ENCODE results near the gene SNX9. TPM values are rescaled to one million over a fixed set of nuclear protein-coding genes. Genes with fewer than 3 reads are reported as not detected.
"Not testable (repeated sequence)": the region's sequence is repeated elsewhere in the genome, so short reads cannot be mapped to it uniquely, and the experiment has no call there.

The SNX9 gene
- total RNA-seq, 1 experiment from 2014 or later: 32.8 TPM

GRCh38 chr6:157965387-157965786 is 142.3 kb downstream of the SNX9 start:
- Histone ChIP-seq H3K9me3 (replicated peaks) (no peaks in the 10 kb centered on the region), H3K27me3 (replicated peaks) (no peaks in the 10 kb centered on the region), H3K27ac (no peak overlapping the region), H3K36me3 (no peaks in the 10 kb centered on the region), H3K4me3 (no peak overlapping the region), H3K4me1 (replicated peaks) (peaks cover 7% of the 10 kb centered on the region; the same call in 1 of the 2 replicates)
- no peak for DNase-seq (ENCODE audit: low read depth in 1 of 2, low spot score in 2 of 2)

- DNase-seq (ENCODE audit: low read depth in 1 of 2, low spot score in 2 of 2): no peak
- Histone ChIP-seq H3K4me3 (no peak overlapping the region), H3K27me3 (replicated peaks) (no peaks in the 10 kb centered on the region), H3K27ac (no peak overlapping the region), H3K9me3 (replicated peaks) (no peaks in the 10 kb centered on the region), H3K4me1 (replicated peaks) (peaks cover 7% of the 10 kb centered on the region; the same call in 1 of the 2 replicates), H3K36me3 (no peaks in the 10 kb centered on the region)
Measured at GRCh38 chr6:157966589-157966977, 143.5 kb downstream of the SNX9 start.

- H3K27ac ChIP-seq: no peak overlapping the region
- H3K4me1 ChIP-seq (replicated peaks): peaks cover 7% of the 10 kb centered on the region; the same call in 1 of the 2 replicates
- H3K9me3 ChIP-seq (replicated peaks): no peaks in the 10 kb centered on the region
- H3K4me3 ChIP-seq: no peak overlapping the region
- no peaks in the 10 kb centered on the region for H3K36me3 ChIP-seq
- no peak for DNase-seq (ENCODE audit: low read depth in 1 of 2, low spot score in 2 of 2)
- H3K27me3 ChIP-seq (replicated peaks): no peaks in the 10 kb centered on the region
Measured at GRCh38 chr6:157967020-157967419, 144.0 kb downstream of the SNX9 start.

GRCh38 chr6:157967486-157967885 is 144.4 kb downstream of the SNX9 start:
- H3K9me3 ChIP-seq (replicated peaks): no peaks in the 10 kb centered on the region
- no peak for DNase-seq (ENCODE audit: low read depth in 1 of 2, low spot score in 2 of 2)
- H3K4me3 ChIP-seq: no peak overlapping the region
- H3K27me3 ChIP-seq (replicated peaks): no peaks in the 10 kb centered on the region
- H3K27ac ChIP-seq: no peak overlapping the region
- H3K4me1 ChIP-seq (replicated peaks): peaks cover 7% of the 10 kb centered on the region; the same call in 1 of the 2 replicates
- no peaks in the 10 kb centered on the region for H3K36me3 ChIP-seq

- H3K4me1 ChIP-seq (replicated peaks): peaks cover 18% of the 10 kb centered on the region
- H3K27ac ChIP-seq; H3K9me3 ChIP-seq (replicated peaks); H3K4me3 ChIP-seq; H3K36me3 ChIP-seq; H3K27me3 ChIP-seq (replicated peaks); DNase-seq (ENCODE audit: low read depth in 1 of 2, low spot score in 2 of 2): not testable (repeated sequence)
Measured at GRCh38 chr6:157972177-157972576, 149.1 kb downstream of the SNX9 start.

GRCh38 chr6:157974341-157974894 is 151.4 kb downstream of the SNX9 start:
- Histone ChIP-seq H3K4me3 (no peak overlapping the region), H3K9me3 (replicated peaks) (no peaks in the 10 kb centered on the region), H3K27ac (peak overlapping the region; percentile 37; the same call in 1 of the 2 replicates), H3K4me1 (replicated peaks) (peaks cover 11% of the 10 kb centered on the region), H3K36me3 (no peaks in the 10 kb centered on the region), H3K27me3 (replicated peaks) (no peaks in the 10 kb centered on the region)
- peak; percentile 45 to 60 for DNase-seq (ENCODE audit: low read depth in 1 of 2, low spot score in 2 of 2)

GRCh38 chr6:157974967-157975366 is 151.9 kb downstream of the SNX9 start:
- no peak overlapping the region for H3K4me3 ChIP-seq
- H3K36me3 ChIP-seq: no peaks in the 10 kb centered on the region
- H3K4me1 ChIP-seq (replicated peaks): peaks cover 11% of the 10 kb centered on the region
- H3K27me3 ChIP-seq (replicated peaks): no peaks in the 10 kb centered on the region
- H3K9me3 ChIP-seq (replicated peaks): no peaks in the 10 kb centered on the region
- H3K27ac ChIP-seq: peak overlapping the region; percentile 37; the same call in 1 of the 2 replicates
- DNase-seq (ENCODE audit: low read depth in 1 of 2, low spot score in 2 of 2): no peak

- H3K27me3 ChIP-seq (replicated peaks): no peaks in the 10 kb centered on the region
- DNase-seq (ENCODE audit: low read depth in 1 of 2, low spot score in 2 of 2): no peak
- no peak overlapping the region for H3K27ac ChIP-seq
- no peaks in the 10 kb centered on the region for H3K36me3 ChIP-seq
- peaks cover 11% of the 10 kb centered on the region for H3K4me1 ChIP-seq (replicated peaks)
- H3K4me3 ChIP-seq: no peak overlapping the region
- H3K9me3 ChIP-seq (replicated peaks): no peaks in the 10 kb centered on the region
Measured at GRCh38 chr6:157975456-157975855, 152.4 kb downstream of the SNX9 start.

GRCh38 chr6:157976345-157977175 is 153.5 kb downstream of the SNX9 start:
- no peak overlapping the region for H3K27ac ChIP-seq
- no peak overlapping the region for H3K4me3 ChIP-seq
- no peaks in the 10 kb centered on the region; the same call in 1 of the 2 replicates for H3K36me3 ChIP-seq
- no peak for DNase-seq (ENCODE audit: low read depth in 1 of 2, low spot score in 2 of 2)
- no peaks in the 10 kb centered on the region for H3K27me3 ChIP-seq (replicated peaks)
- peaks cover 19% of the 10 kb centered on the region for H3K4me1 ChIP-seq (replicated peaks)
- no peaks in the 10 kb centered on the region for H3K9me3 ChIP-seq (replicated peaks)

GRCh38 chr6:157977176-157977804 is 154.2 kb downstream of the SNX9 start:
- DNase-seq (ENCODE audit: low read depth in 1 of 2, low spot score in 2 of 2): no peak
- H3K27me3 ChIP-seq (replicated peaks): no peaks in the 10 kb centered on the region
- H3K27ac ChIP-seq: no peak overlapping the region
- peaks cover 4% of the 10 kb centered on the region; the same call in 1 of the 2 replicates for H3K9me3 ChIP-seq (replicated peaks)
- H3K4me3 ChIP-seq: no peak overlapping the region
- peaks cover 24% of the 10 kb centered on the region for H3K4me1 ChIP-seq (replicated peaks)
- peaks cover 7% of the 10 kb centered on the region for H3K36me3 ChIP-seq

GRCh38 chr6:157978021-157978783 is 155.2 kb downstream of the SNX9 start:
- Histone ChIP-seq H3K9me3 (replicated peaks) (peaks cover 4% of the 10 kb centered on the region; the same call in 1 of the 2 replicates), H3K4me1 (replicated peaks) (peaks cover 33% of the 10 kb centered on the region), H3K27ac (no peak overlapping the region), H3K27me3 (replicated peaks) (no peaks in the 10 kb centered on the region), H3K4me3 (no peak overlapping the region), H3K36me3 (peaks cover 7% of the 10 kb centered on the region)
- DNase-seq (ENCODE audit: low read depth in 1 of 2, low spot score in 2 of 2): no peak

- Histone ChIP-seq H3K9me3 (replicated peaks) (peaks cover 4% of the 10 kb centered on the region; the same call in 1 of the 2 replicates), H3K36me3 (peaks cover 7% of the 10 kb centered on the region), H3K4me1 (replicated peaks) (peaks cover 34% of the 10 kb centered on the region), H3K27ac (peak overlapping the region; percentile 52), H3K4me3 (no peak overlapping the region), H3K27me3 (replicated peaks) (no peaks in the 10 kb centered on the region)
- DNase-seq (ENCODE audit: low read depth in 1 of 2, low spot score in 2 of 2): no peak
Measured at GRCh38 chr6:157980288-157981131, 157.5 kb downstream of the SNX9 start.

GRCh38 chr6:157981132-157981394 is 158.0 kb downstream of the SNX9 start:
- Histone ChIP-seq H3K4me3 (peak overlapping the region; percentile 99), H3K27ac (peak overlapping the region; percentile 52), H3K4me1 (replicated peaks) (peaks cover 40% of the 10 kb centered on the region), H3K27me3 (replicated peaks) (no peaks in the 10 kb centered on the region), H3K36me3 (peaks cover 7% of the 10 kb centered on the region), H3K9me3 (replicated peaks) (peaks cover 4% of the 10 kb centered on the region; the same call in 1 of the 2 replicates)
- DNase-seq (ENCODE audit: low read depth in 1 of 2, low spot score in 2 of 2): no peak
